ENCODE measurements around the gene FAM184A.
"Not testable (repeated sequence)": the region's sequence is repeated elsewhere in the genome, so short reads cannot be mapped to it uniquely, and the experiment has no call there.

Gene FAM184A

DNA sequence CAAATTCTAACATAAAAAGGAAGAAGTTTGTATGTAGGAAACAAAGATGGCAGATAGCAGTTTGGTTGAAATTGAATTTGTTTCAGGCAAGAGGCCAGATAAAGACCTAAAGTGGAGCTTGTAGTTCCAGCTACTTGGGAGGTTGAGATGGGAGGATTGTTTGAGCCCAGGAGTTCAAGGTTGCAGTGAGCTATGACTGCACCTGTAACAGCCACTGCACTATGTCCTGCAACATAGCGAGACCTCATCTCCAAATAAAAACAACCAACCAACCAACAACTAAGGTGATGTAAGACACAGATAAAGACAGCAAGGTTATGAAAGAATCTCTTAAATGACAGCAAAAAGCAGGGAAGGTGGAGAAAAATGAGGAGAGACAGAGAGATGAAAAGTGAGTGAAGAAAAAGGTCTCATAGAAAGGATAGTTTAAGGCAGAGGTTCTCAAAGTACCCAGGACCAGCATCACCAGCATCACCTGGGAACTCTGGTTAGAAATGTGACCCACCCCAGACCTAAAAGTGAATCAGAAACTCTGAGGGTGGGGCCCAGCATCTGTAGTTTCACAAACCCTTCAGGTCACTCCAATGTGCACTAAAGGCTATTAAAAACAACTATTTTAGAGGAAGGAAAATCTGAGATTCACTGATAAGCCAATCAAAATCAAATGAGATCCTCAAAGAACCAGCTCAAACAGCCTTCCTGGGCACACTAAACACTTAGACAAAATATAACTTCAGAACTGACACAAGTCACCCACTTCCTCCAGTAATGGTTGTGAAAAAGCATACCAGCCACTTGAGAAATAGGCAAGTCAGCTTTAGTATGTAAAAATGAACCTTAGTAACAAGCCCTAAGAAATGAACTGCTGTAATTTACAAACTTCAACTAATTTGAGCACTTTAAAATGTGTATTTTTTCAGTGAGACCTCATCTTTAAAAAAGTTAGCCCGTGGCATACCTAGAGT lies 57.6 kb downstream of the FAM184A start:
- no peak for DNase-seq (ENCODE audit: low spot score)

- DNase-seq (ENCODE audit: low spot score), result not testable (repeated sequence)
Measured at GRCh38 chr6:119015165-119015564, 63.3 kb downstream of the FAM184A start.

DNA sequence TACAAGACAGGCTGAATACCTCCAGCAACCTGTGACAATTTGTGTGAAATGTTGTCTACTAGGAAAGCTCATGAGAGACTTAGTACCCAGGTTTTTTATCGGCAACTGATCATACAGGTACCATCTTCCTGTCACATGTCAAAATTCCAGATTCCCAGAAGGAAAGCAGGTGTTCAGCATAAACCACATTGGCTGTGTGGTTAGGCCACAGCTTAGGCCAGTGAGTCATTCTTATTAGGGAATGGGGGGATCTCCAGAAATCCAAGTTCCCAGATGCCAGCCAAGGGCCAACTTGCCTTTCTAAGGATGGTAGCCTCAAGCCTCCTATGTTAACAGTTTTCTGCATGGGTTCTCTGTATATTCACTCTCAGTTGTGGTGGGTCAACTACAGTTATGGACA lies 65.9 kb downstream of the FAM184A start:
- DNase-seq (ENCODE audit: low spot score), result no peak

GRCh38 chr6:119009266-119009665 lies 69.2 kb downstream of the FAM184A start:
- not testable (repeated sequence) for DNase-seq (ENCODE audit: low spot score)

- no peak for DNase-seq (ENCODE audit: low spot score)
Measured at GRCh38 chr6:119006974-119007373, 71.5 kb downstream of the FAM184A start.

- DNase-seq (ENCODE audit: low spot score), result no peak
Measured at GRCh38 chr6:119002069-119002468, 76.4 kb downstream of the FAM184A start.

- no peak for DNase-seq (ENCODE audit: low spot score)
Measured at GRCh38 chr6:118999494-119000040, 78.9 kb downstream of the FAM184A start.

GRCh38 chr6:118997426-118997825 lies 81.0 kb downstream of the FAM184A start:
- not testable (repeated sequence) for DNase-seq (ENCODE audit: low spot score)

GRCh38 chr6:118996289-118996820 lies 82.1 kb downstream of the FAM184A start:
- DNase-seq (ENCODE audit: low spot score), result no peak

DNA sequence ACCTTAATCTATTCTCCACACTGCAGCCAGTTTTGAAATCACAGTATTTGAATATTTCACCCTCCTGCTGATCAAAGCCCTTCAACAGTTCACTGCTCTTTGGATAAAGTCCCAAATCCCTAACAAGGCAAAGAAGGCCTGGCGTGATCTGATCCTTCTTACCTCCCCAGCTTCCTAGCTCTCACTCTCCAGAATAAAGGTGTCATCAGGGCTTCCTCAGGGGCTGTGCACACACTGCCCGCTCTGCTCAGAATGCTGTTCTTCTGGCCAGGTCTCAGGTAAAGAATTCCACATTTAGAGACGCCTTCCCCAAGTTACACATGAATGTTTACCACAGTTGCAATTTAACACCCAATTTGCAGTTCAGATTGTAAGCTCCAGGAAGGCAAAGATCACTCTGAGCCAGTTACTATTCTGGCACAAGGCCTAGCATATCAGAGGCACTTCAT lies 84.6 kb downstream of the FAM184A start:
- no peak for DNase-seq (ENCODE audit: low spot score)

DNA sequence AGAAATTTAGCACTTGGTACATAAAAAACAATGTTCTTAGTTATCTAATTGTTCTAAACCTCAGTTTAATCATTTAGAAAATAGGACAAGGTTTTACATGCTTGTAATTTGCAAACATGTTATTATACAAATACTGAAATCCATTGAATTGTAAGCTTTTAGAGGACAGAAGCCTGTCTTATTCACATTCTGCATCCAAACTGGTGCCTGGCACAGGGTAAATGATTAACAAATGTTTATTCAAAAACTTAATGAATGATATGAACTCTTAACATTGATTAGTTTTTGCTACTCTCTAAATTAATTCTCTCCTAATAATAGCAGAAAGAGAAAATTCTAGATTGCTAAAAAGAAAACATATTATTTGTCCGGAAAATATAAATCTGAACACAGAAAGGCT lies 85.1 kb downstream of the FAM184A start:
- no peak for DNase-seq (ENCODE audit: low spot score)

DNA sequence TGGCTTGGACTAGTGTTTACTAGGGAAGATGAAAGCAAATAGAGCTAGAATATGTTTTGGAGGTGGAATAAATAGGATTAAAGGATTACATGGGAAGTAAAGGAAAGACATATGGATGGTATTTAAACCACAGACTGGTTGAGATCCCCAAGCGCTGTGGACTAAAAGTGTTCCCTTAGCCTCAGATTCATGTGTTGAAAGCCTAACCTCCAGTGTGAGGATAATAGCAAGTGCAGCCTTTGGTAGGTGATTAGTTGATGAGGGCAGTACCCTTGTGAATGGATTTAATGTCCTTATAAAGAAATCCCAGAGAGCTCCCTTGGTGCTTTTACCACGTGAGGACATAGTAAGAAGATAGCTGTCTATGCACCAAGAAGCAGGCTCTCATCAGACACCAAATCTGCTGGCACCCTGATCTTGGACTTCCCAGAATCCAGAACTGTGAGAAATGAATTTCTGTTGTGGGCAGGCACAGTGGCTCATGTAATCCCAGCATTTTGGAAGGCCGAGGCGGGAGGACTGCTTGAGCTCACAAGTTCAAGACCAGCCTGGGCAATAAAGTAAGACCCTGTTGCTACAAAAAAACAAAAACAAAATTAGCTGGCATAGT lies 86.2 kb downstream of the FAM184A start:
- no peak for DNase-seq (ENCODE audit: low spot score)

GRCh38 chr6:118986312-118986711 lies 92.2 kb downstream of the FAM184A start:
- no peak for DNase-seq (ENCODE audit: low spot score)

DNA sequence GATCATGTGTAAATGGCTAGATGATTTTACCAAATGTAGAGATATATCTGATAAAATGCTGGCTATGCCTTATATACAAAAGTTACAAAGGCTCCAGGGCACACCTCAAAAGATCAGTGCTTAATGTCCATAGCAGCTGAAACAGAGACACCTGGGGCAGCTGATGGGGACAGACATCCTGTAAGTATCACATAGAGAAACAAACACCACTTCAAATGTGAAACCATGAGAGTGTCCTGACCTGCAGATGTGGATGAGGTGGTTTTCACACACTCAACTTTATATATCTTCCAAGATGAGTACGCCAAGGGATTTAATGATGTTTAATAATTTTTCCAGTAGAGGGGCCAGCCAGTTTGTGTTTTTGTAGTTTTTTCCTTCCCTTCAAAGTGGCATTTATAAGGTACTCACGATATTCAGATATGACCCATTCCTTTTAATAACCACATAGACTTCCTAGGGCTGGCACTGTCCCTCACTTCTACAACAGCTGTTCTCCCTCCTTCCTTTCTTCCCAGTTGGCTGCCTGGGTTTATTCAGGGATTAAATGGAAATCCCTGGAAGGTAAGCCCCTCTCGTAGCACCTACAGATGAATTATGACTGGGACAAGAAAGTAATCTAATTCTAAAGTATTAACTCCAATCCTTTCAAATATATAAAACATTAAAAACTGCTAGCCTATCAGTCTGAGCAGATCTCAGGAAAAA lies 93.2 kb downstream of the FAM184A start:
- no peak for DNase-seq (ENCODE audit: low spot score)

- no peak for DNase-seq (ENCODE audit: low spot score)
Measured at GRCh38 chr6:118984342-118984741, 94.1 kb downstream of the FAM184A start.

- DNase-seq (ENCODE audit: low spot score), result no peak
Measured at GRCh38 chr6:118982575-118982911, 95.9 kb downstream of the FAM184A start.

GRCh38 chr6:118981884-118982574 lies 96.4 kb downstream of the FAM184A start:
- DNase-seq (ENCODE audit: low spot score), result no peak

GRCh38 chr6:118980063-118980462 lies 98.4 kb downstream of the FAM184A start:
- DNase-seq (ENCODE audit: low spot score), result no peak

- no peak for DNase-seq (ENCODE audit: low spot score)
Measured at GRCh38 chr6:118974790-118975189, 103.7 kb downstream of the FAM184A start.

- DNase-seq (ENCODE audit: low spot score), result no peak
Measured at GRCh38 chr6:118971682-118972081, 106.8 kb downstream of the FAM184A start.

DNA sequence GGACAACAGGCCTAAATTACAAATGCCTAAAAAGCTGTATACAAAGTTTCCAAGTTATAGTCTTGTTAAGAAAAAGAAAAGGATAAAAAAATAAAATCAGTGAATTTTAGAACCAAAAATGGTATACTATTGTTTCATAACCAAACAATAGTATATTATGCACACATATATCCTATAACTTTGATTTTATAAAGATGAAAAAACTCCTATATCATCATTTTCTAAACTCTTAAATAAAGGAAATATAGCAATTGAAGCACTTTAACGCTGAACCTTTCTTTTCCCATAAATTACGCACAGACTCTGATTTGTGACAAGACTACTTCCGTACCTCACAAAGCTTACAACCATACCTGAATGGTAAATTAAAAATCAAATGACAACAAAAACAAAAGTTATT lies 107.6 kb downstream of the FAM184A start:
- no peak for DNase-seq (ENCODE audit: low spot score)

- peak; percentile 6 for DNase-seq (ENCODE audit: low spot score)
Measured at GRCh38 chr6:118968416-118968815, 110.0 kb downstream of the FAM184A start.
